ENCODE data around the gene SLC35B4.
A peak's percentile ranks its signal among the peaks of the same experiment; 100 is the strongest.
"Not testable (repeated sequence)": the region's sequence is repeated elsewhere in the genome, so short reads cannot be mapped to it uniquely, and the experiment has no call there.

The SLC35B4 gene

GRCh38 chr7:134331393-134331792 is 14.7 kb upstream of the SLC35B4 start:
- DNase-seq (ENCODE audit: low spot score): no peak

- no peak for DNase-seq (ENCODE audit: low spot score)
Observed at GRCh38 chr7:134330974-134331373, 14.2 kb upstream of the SLC35B4 start.

- no peak for DNase-seq (ENCODE audit: low spot score)
Observed at GRCh38 chr7:134329614-134330346, 13.1 kb upstream of the SLC35B4 start.

- DNase-seq (ENCODE audit: low spot score): no peak
Observed at GRCh38 chr7:134328900-134329299, 12.2 kb upstream of the SLC35B4 start.

- DNase-seq (ENCODE audit: low spot score): no peak
Observed at GRCh38 chr7:134327896-134328295, 11.2 kb upstream of the SLC35B4 start.

GRCh38 chr7:134324107-134324506 is 7.4 kb upstream of the SLC35B4 start:
- no peak for DNase-seq (ENCODE audit: low spot score)

- DNase-seq (ENCODE audit: low spot score): no peak
Observed at GRCh38 chr7:134320201-134320600, 3.5 kb upstream of the SLC35B4 start.

GRCh38 chr7:134318443-134318842 is 1.7 kb upstream of the SLC35B4 start:
- DNase-seq (ENCODE audit: low spot score): no peak

GRCh38 chr7:134317434-134317833 is 704 bp upstream of the SLC35B4 start:
- DNase-seq (ENCODE audit: low spot score): no peak

GRCh38 chr7:134315679-134316538 is 821 bp downstream of the SLC35B4 start:
- peak; percentile 14 for DNase-seq (ENCODE audit: low spot score)

GRCh38 chr7:134313543-134313942 is 3.2 kb downstream of the SLC35B4 start:
- DNase-seq (ENCODE audit: low spot score): peak; percentile 38

GRCh38 chr7:134312717-134313116 is 4.0 kb downstream of the SLC35B4 start:
- DNase-seq (ENCODE audit: low spot score): no peak

- no peak for DNase-seq (ENCODE audit: low spot score)
Observed at GRCh38 chr7:134311807-134312206, 4.9 kb downstream of the SLC35B4 start.

- no peak for DNase-seq (ENCODE audit: low spot score)
Observed at GRCh38 chr7:134308548-134308947, 8.2 kb downstream of the SLC35B4 start.

- no peak for DNase-seq (ENCODE audit: low spot score)
Observed at GRCh38 chr7:134307320-134307719, 9.4 kb downstream of the SLC35B4 start.

GRCh38 chr7:134302120-134302519 is 14.6 kb downstream of the SLC35B4 start:
- DNase-seq (ENCODE audit: low spot score): no peak

GRCh38 chr7:134301592-134301991 is 15.1 kb downstream of the SLC35B4 start:
- no peak for DNase-seq (ENCODE audit: low spot score)

GRCh38 chr7:134300988-134301387 is 15.7 kb downstream of the SLC35B4 start:
- no peak for DNase-seq (ENCODE audit: low spot score)

- DNase-seq (ENCODE audit: low spot score): no peak
Observed at GRCh38 chr7:134298902-134299683, 17.6 kb downstream of the SLC35B4 start.

GRCh38 chr7:134297489-134297888 is 19.2 kb downstream of the SLC35B4 start:
- DNase-seq (ENCODE audit: low spot score): no peak

GRCh38 chr7:134295982-134296381 is 20.7 kb downstream of the SLC35B4 start:
- not testable (repeated sequence) for DNase-seq (ENCODE audit: low spot score)

- DNase-seq (ENCODE audit: low spot score): no peak
Observed at GRCh38 chr7:134293002-134293740, 23.6 kb downstream of the SLC35B4 start.

Data from LoVo (cell line).